ENCODE data around the gene ATRN. TPM values are rescaled to one million over a fixed set of nuclear protein-coding genes. Genes with fewer than 3 reads are reported as not detected.

The ATRN gene
- total RNA-seq, 2 experiments from 2014 or later = 8.8 to 9.1 TPM

GRCh38 chr20:3446779-3447178 lies 24.0 kb upstream of the ATRN start:
- ChIA-PET CTCF (no interaction called here), POLR2A (no interaction called here)
- ATAC-seq (ENCODE audit: poor library complexity) = no peak
- no peak for TF ChIP-seq CTCF (IDR thresholded peaks at IDR 0.05)
- Histone ChIP-seq H3K27me3 (ENCODE audit: control insufficient read depth in 1 of 2, insufficient read depth in 2 of 2, low read length in 2 of 2) (no peaks in the 10 kb centered on the region), H3K36me3 (ENCODE audit: insufficient read depth, low read length) (no peaks in the 10 kb centered on the region), H3K4me1 (ENCODE audit: insufficient read depth, low read length) (no peaks in the 10 kb centered on the region), H3K4me3 (ENCODE audit: low read length) (no peak overlapping the region), H3K27ac (ENCODE audit: low read depth in 1 of 2, low read length in 2 of 2) (no peak overlapping the region), H3K9me3 (ENCODE audit: control insufficient read depth in 1 of 2, insufficient read depth in 1 of 2, low read length in 2 of 2) (no peaks in the 10 kb centered on the region)
- H3K27ac Mint-ChIP-seq = no peak overlapping the region
- no peaks in the 10 kb centered on the region for H3K36me3 Mint-ChIP-seq (ENCODE audit: low read depth)
- DNase-seq = no peak
- no peaks in the 10 kb centered on the region for H3K4me1 Mint-ChIP-seq (ENCODE audit: low read depth)
- no peak overlapping the region for H3K4me3 Mint-ChIP-seq
- H3K9me3 Mint-ChIP-seq = no peaks in the 10 kb centered on the region
- intact Hi-C loops (cut with DNase I, micrococcal nuclease) = no loop called here
- peaks cover 6% of the 10 kb centered on the region for H3K27me3 Mint-ChIP-seq

DNA sequence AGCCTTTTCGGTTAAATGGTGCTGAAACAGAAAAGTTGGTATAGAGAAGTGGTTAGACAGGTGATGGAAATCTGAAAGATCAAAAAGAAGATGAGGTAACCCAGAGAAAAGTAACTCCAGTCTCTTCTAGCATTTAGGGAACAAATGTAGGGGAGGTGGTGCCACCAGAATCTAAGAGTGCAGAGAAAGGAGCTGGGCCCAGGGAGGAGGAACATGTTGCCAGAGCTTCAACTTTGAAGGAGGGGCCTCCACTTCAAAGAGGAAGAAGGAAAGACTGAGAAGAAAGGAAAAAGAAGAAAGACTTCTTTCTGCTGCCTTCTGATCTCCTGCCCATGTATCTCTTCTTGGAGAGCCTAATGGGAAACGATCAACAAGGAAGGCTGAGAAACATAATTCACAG lies 23.5 kb upstream of the ATRN start:
- Histone ChIP-seq H3K27me3 (ENCODE audit: control insufficient read depth in 1 of 2, insufficient read depth in 2 of 2, low read length in 2 of 2) (no peaks in the 10 kb centered on the region), H3K36me3 (ENCODE audit: insufficient read depth, low read length) (no peaks in the 10 kb centered on the region), H3K4me3 (ENCODE audit: low read length) (no peak overlapping the region), H3K27ac (ENCODE audit: low read depth in 1 of 2, low read length in 2 of 2) (no peak overlapping the region), H3K9me3 (ENCODE audit: control insufficient read depth in 1 of 2, insufficient read depth in 1 of 2, low read length in 2 of 2) (no peaks in the 10 kb centered on the region), H3K4me1 (ENCODE audit: insufficient read depth, low read length) (no peaks in the 10 kb centered on the region)
- H3K9me3 Mint-ChIP-seq = no peaks in the 10 kb centered on the region
- H3K4me1 Mint-ChIP-seq (ENCODE audit: low read depth) = no peaks in the 10 kb centered on the region
- H3K27ac Mint-ChIP-seq = no peak overlapping the region
- no peak overlapping the region for H3K4me3 Mint-ChIP-seq
- ChIA-PET CTCF (no interaction called here), POLR2A (no interaction called here)
- no peak for TF ChIP-seq CTCF (IDR thresholded peaks at IDR 0.05)
- no peak for ATAC-seq (ENCODE audit: poor library complexity)
- intact Hi-C loops (cut with DNase I, micrococcal nuclease) = no loop called here
- peaks cover 6% of the 10 kb centered on the region for H3K27me3 Mint-ChIP-seq
- no peak for DNase-seq
- H3K36me3 Mint-ChIP-seq (ENCODE audit: low read depth) = no peaks in the 10 kb centered on the region

DNA sequence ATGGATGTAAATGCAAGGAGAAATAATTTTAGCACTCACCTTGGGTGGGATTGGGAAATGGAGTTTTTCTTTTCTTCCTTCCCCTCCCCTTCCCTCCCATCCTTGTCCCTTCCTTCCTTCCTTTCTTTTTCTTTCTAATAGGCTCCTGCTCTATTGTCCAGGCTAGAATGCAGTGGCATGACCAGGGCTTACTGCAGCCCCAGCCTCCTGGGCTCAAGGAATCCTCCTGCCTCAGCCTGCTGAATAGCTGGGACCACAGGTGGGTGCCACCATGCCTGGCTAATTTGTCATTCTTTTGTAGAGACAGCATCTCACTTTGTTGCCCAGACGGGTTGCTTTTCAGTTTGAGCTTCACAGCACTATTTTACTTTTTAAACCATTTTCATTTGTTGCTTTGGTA lies 21.5 kb upstream of the ATRN start:
- H3K27ac ChIP-seq (ENCODE audit: low read depth in 1 of 2, low read length in 2 of 2) = no peak overlapping the region
- DNase-seq (no peak), ATAC-seq (ENCODE audit: poor library complexity) (no peak)
- H3K9me3 ChIP-seq (ENCODE audit: control insufficient read depth in 1 of 2, insufficient read depth in 1 of 2, low read length in 2 of 2) = no peaks in the 10 kb centered on the region
- Mint-ChIP-seq H3K36me3 (ENCODE audit: low read depth) (no peaks in the 10 kb centered on the region), H3K27me3 (peaks cover 6% of the 10 kb centered on the region), H3K9me3 (no peaks in the 10 kb centered on the region), H3K4me3 (no peak overlapping the region), H3K4me1 (ENCODE audit: low read depth) (no peaks in the 10 kb centered on the region), H3K27ac (no peak overlapping the region)
- TF ChIP-seq CTCF (IDR thresholded peaks at IDR 0.05) = no peak
- H3K36me3 ChIP-seq (ENCODE audit: insufficient read depth, low read length) = no peaks in the 10 kb centered on the region
- intact Hi-C loops (cut with DNase I, micrococcal nuclease) = no loop called here
- CTCF ChIA-PET = no interaction called here
- no peaks in the 10 kb centered on the region for H3K27me3 ChIP-seq (ENCODE audit: control insufficient read depth in 1 of 2, insufficient read depth in 2 of 2, low read length in 2 of 2)
- no peaks in the 10 kb centered on the region for H3K4me1 ChIP-seq (ENCODE audit: insufficient read depth, low read length)
- POLR2A ChIA-PET = no interaction called here
- no peak overlapping the region for H3K4me3 ChIP-seq (ENCODE audit: low read length)
